Measurements from ENCODE around the gene DIPK2B.

The DIPK2B gene

GRCh38 chrX:45157647-45158046, 43.0 kb downstream of the DIPK2B start:
- DNase-seq, result no peak

GRCh38 chrX:45154462-45154861, 46.2 kb downstream of the DIPK2B start:
- DNase-seq, result no peak

- DNase-seq, result no peak
These were observed 46.7 kb downstream of the DIPK2B start for GRCh38 chrX:45154033-45154360.

Data from NCI-H1930 (cell line).